Loucy (cell line): ENCODE results near the gene ZP4.

ENCODE experiments used
- CTCF ChIP-seq: fragments of 200-600 bp; sonication (generic); conservative IDR thresholded peaks from 2 replicates; pipeline ENCODE4 v1.5.1; 2014; ENCODE audit warnings: mild to moderate bottlenecking, antibody characterized with exemption, low read length
- EZH2phosphoT487 ChIP-seq: fragments of 200-600 bp; IDR thresholded peaks from 2 replicates; pipeline ENCODE4 v1.6.1; 2018; ENCODE audit warnings: antibody characterized with exemption, mild to moderate bottlenecking, moderate library complexity, borderline replicate concordance

GRCh38 chr1:237864338-237865244 is 26.1 kb downstream of the ZP4 start:
- TF ChIP-seq CTCF (peak; percentile 35), EZH2phosphoT487 (no peak)
